ENCODE results near the gene KRTAP29-1. TPM values are rescaled to one million over a fixed set of nuclear protein-coding genes. Genes with fewer than 3 reads are reported as not detected.

The KRTAP29-1 gene
- total RNA-seq, 3 donors from 2014 or later = not detected

DNA sequence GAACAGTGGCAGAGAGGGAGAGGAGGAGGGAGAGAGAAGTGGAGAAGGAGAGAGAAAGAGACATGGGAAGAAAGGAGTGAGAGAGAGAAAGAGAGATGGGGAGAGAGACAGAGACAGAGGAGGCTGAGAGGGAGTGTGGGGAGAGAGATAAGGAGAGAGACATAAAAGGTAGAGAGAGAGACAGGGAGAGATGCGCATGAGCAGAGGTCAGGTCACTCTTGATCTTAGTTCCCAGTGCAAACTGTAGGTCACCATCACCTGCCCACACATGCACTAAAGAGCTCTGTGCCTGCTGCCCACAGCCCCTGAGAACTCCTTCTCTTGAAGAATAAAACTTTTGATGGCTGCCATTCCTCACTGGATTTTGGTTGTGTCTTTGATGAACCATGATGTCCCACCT lies 33.1 kb upstream of the KRTAP29-1 start:
- Histone ChIP-seq H3K9me3 (no peaks in the 10 kb centered on the region), H3K36me3 (ENCODE audit: low read depth) (no peaks in the 10 kb centered on the region), H3K4me1 (ENCODE audit: low read depth) (no peaks in the 10 kb centered on the region), H3K4me3 (no peak overlapping the region)
- intact Hi-C loops (cut with DNase I, micrococcal nuclease) = no loop called here
- DNase-seq = no peak
- TF ChIP-seq, protein P1, sequence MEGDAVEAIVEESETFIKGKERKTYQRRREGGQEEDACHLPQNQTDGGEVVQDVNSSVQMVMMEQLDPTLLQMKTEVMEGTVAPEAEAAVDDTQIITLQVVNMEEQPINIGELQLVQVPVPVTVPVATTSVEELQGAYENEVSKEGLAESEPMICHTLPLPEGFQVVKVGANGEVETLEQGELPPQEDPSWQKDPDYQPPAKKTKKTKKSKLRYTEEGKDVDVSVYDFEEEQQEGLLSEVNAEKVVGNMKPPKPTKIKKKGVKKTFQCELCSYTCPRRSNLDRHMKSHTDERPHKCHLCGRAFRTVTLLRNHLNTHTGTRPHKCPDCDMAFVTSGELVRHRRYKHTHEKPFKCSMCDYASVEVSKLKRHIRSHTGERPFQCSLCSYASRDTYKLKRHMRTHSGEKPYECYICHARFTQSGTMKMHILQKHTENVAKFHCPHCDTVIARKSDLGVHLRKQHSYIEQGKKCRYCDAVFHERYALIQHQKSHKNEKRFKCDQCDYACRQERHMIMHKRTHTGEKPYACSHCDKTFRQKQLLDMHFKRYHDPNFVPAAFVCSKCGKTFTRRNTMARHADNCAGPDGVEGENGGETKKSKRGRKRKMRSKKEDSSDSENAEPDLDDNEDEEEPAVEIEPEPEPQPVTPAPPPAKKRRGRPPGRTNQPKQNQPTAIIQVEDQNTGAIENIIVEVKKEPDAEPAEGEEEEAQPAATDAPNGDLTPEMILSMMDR (IDR thresholded peaks at IDR 0.05) = no peak
- no peak for ATAC-seq

DNA sequence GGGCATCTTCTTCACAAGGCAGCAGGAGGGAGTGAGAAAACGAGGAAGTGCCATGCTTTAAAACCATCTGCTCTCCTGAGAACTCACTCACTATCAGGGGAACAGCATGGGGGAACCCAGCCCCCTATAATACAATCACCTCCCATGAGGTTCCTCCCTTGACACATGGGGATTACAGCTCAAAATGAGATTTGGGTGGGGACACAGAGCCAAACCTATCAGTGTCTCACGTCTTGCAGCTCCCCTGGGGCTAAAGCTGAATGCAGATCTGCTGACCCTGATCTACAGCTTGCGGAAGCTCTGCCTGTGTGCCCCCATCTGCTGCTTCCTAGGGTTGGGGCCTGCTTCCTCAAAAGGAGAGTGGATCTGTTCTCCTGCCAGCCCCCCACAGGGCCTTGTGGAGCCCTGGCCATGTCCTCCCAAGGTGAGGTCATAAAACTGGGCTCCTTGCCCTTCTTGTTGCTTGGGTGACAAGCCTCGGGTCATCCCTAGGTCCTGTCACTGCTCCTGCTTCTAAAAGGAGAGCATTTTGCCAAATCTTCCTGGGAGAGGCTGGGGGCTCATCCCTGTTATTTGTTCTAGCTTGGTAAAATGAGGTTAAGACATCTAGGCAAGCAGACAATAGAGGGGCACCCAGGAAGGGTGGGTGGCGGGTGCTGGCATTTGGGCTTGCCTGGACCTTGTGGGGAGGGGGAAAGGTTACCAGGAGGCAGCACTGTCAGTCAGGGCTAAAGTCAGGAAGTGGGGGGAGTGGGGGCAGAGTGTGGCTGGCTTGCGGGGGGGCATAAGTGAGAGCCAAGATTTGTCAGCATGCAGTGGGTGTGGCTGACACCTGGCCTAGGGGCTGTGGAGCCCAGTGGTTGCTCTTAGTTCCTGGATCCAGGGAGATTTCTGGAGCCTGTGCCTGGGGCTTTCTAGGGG lies 32.0 kb upstream of the KRTAP29-1 start:
- TF ChIP-seq, protein P1 (IDR thresholded peaks at IDR 0.05) = no peak
- no peak overlapping the region for H3K4me3 ChIP-seq
- ATAC-seq = no peak

DNA sequence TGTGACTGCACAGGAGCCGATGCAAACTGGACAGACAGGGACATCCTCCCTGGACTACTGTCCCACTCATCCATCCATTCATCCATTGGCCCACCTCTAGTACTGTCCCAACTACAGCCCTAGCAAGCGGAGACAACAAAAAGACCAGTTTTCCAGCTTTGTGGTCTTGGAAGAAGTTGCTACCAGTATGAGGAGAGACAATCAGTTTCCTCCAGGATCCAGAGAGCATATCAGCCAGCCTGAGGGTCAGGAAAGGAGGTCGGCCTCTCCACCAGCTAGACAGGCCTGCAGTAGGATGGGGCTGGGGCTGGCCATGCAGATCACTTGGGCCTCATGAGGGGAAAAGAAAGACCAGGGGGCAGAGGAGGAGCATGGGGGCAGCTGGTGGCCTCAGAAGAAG lies 31.2 kb upstream of the KRTAP29-1 start:
- intact Hi-C loops (cut with DNase I, micrococcal nuclease) = no loop called here

More for the DNA sequence above, 32.0 kb upstream of the KRTAP29-1 start:
- no peak for DNase-seq
- H3K9me3 ChIP-seq = no peaks in the 10 kb centered on the region
- intact Hi-C loops (cut with DNase I, micrococcal nuclease) = no loop called here
- H3K36me3 ChIP-seq (ENCODE audit: low read depth) = no peaks in the 10 kb centered on the region
- H3K4me1 ChIP-seq (ENCODE audit: low read depth) = no peaks in the 10 kb centered on the region

DNA sequence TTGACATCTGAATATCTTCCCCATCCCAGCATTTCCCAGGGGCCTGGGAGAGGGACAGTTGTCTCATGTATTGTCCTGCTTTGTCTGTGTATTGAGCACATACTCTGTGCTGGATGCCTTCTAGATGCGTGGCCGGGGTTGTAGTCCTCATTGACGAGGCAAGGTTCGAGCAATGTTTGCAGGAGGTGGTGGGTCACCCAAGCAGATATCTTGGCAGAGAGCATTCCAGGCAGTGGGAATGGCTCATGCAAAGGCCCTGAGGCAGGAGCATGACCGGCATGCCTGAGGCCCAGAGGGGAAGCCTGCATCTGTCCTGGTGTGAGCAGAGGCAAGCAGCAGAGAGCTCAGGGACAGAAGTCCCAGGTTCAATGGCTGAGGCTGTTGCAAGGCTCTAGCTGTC lies 30.4 kb upstream of the KRTAP29-1 start:
- intact Hi-C loops (cut with DNase I, micrococcal nuclease) = no loop called here
- H3K4me3 ChIP-seq = no peak overlapping the region
- ATAC-seq (no peak), DNase-seq (no peak)
- no peaks in the 10 kb centered on the region for H3K4me1 ChIP-seq (ENCODE audit: low read depth)
- no peaks in the 10 kb centered on the region for H3K9me3 ChIP-seq
- TF ChIP-seq, protein P1 (IDR thresholded peaks at IDR 0.05) = no peak
- H3K36me3 ChIP-seq (ENCODE audit: low read depth) = no peaks in the 10 kb centered on the region

More for the DNA sequence above, 31.2 kb upstream of the KRTAP29-1 start:
- Histone ChIP-seq H3K4me1 (ENCODE audit: low read depth) (no peaks in the 10 kb centered on the region), H3K4me3 (no peak overlapping the region), H3K9me3 (no peaks in the 10 kb centered on the region), H3K36me3 (ENCODE audit: low read depth) (no peaks in the 10 kb centered on the region)
- TF ChIP-seq, protein P1 (IDR thresholded peaks at IDR 0.05) = no peak
- DNase-seq = no peak
- ATAC-seq = no peak

DNA sequence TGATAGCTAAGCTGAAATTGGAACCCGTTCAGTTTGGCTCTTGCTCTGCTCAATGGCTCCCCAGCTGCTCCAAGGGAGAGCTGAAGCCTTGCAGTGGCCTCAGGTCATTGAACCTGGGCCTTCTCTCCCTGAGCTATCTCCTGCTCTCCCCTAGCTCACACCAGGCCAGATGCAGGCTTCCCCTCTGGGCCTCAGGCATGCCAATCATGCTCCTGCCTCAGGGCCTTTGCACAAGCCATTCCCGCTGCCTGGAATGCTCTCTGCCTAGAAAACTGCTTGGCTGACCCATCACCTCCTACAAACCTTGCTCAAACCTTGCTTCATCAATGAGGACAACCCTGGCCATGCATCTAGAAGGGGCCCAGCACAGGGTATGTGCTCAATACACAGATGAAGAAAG lies 29.6 kb upstream of the KRTAP29-1 start:
- Histone ChIP-seq H3K4me1 (ENCODE audit: low read depth) (no peaks in the 10 kb centered on the region), H3K36me3 (ENCODE audit: low read depth) (no peaks in the 10 kb centered on the region), H3K9me3 (no peaks in the 10 kb centered on the region), H3K4me3 (no peak overlapping the region)
- TF ChIP-seq, protein P1 (IDR thresholded peaks at IDR 0.05) = no peak
- DNase-seq (no peak), ATAC-seq (no peak)
- intact Hi-C loops (cut with DNase I, micrococcal nuclease) = no loop called here
